Spleen (tissue), 7 donors: ENCODE results near the gene PRSS57.

Experiments
- CTCF ChIP-seq, 11 experiments: fragments of 200-600 bp in 7 of 11; fragments of 450-650 bp in 4 of 11; sonication (generic) in 4 of 11; IDR thresholded peaks in 8 of 11; conservative IDR thresholded peaks in 3 of 11; 1 replicate in 7 of 11; 2 replicates in 4 of 11; pipeline versions ENCODE4 v1.4.0 to v1.8.0; 2016 to 2021; ENCODE audit warnings: antibody characterized with exemption in 11 of 11, inconsistent platforms in 4 of 11, mild to moderate bottlenecking in 1 of 11
- POLR2A ChIP-seq, 3 donors: fragments of 450-650 bp; IDR thresholded peaks; one replicate each; pipeline ENCODE4 v1.5.1; 2017; ENCODE audit warnings: antibody characterized with exemption in 3 of 3, mild to moderate bottlenecking in 1 of 3
- POLR2AphosphoS5 ChIP-seq, 3 donors: sonication (generic); formaldehyde crosslinking; IDR thresholded peaks; one replicate each; pipeline ENCODE4 v1.5.1; 2017; ENCODE audit warnings: antibody characterized with exemption in 3 of 3
- donor health status: DM: no; HTN: no; CAD: no; lungs with moderate emphysema.
- donor health status: DM: no; HTN: no; CAD: no.
- donor health status: DM: no; HTN: no; CAD: no.

- TF ChIP-seq POLR2A (IDR thresholded peaks at IDR 0.05) (no peak), CTCF (IDR thresholded peaks at IDR 0.05 in 8 of 11, conservative IDR thresholded peaks at IDR 0.05 in 3 of 11) (no peak), POLR2AphosphoS5 (IDR thresholded peaks at IDR 0.05) (peak in 2 of 3 donors; percentile 20 to 55)
These were observed 38.3 kb downstream of the PRSS57 start for GRCh38 chr19:656751-657559.
